HK-2 (cell line): ENCODE measurements around the gene NLRP11.
"Not testable (repeated sequence)": the region's sequence is repeated elsewhere in the genome, so short reads cannot be mapped to it uniquely, and the experiment has no call there.

Experiments used
- DNase-seq: peaks from one replicate; pipeline ENCODE4 v3.0.0-alpha.2; 2018; ENCODE audit not compliant: unreplicated experiment

Gene NLRP11

DNA sequence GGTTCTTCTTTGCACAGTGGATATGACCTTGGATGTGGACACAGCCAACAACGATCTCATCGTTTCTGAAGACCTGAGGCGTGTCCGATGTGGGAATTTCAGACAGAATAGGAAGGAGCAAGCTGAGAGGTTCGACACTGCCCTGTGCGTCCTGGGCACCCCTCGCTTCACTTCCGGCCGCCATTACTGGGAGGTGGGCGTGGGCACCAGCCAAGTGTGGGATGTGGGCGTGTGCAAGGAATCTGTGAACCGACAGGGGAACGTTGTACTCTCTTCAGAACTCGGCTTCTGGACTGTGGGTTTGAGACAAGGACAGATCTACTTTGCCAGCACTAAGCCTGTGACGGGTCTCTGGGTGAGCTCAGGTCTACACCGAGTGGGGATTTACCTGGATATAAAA lies 53.5 kb downstream of the NLRP11 start:
- DNase-seq = no peak

DNA sequence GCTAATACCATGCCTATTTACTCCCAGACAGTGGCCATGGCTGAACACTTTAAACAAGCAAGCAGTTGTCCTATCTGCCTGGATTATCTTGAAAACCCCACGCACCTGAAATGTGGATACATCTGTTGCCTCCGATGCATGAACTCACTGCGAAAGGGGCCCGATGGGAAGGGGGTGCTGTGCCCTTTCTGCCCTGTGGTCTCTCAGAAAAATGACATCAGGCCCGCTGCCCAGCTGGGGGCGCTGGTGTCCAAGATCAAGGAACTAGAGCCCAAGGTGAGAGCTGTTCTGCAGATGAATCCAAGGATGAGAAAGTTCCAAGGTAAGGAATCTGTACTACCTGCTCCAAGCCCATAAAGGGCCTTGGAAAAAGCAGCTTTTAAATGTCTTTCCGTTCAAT lies 54.3 kb downstream of the NLRP11 start:
- peak; percentile 6 for DNase-seq

DNA sequence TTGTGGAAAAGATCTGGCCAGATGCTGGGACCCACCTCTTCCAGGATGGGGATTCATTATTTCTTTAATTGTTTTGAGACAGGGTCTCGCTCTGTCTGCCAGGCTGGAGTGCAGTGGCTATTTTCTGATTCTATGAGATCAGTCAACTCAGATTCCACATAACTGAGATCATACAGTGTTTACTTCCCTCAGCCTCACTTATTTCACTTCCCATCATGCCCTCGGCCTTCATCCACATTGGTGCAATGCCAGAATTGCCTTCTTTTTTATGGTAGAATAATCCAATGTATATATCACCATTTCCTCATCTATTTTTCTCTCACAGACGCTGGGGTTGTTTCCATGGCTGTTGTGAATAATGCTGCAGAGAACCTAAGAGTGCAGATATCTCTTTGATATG lies 62.2 kb downstream of the NLRP11 start:
- DNase-seq = not testable (repeated sequence)

DNA sequence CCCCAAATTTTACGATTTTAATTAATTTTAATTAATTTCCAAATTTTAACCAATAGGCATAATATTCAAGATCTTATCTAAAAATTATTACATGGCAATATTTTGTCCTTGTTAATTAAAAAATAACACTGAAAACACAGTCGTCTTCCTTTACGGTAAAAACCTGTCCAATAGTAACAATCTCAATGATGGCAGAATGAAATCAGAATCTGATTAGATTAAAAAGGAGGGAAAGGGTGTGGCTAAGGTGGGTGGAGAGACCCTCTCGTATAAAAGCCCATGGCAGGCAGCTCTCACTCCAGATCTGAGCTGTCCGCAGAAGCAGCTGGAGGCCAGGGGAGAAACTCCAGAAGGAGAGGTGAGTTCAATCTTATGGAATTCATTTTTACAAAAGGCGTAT lies 63.0 kb downstream of the NLRP11 start, which contains the start of gene RFPL4AL1:
TSS of gene RFPL4AL1 (plus strand) at position 301 of the 400 bp plus-strand sequence. CDS start 2,687 bp downstream, outside the sequence.
- not testable (repeated sequence) for DNase-seq

DNA sequence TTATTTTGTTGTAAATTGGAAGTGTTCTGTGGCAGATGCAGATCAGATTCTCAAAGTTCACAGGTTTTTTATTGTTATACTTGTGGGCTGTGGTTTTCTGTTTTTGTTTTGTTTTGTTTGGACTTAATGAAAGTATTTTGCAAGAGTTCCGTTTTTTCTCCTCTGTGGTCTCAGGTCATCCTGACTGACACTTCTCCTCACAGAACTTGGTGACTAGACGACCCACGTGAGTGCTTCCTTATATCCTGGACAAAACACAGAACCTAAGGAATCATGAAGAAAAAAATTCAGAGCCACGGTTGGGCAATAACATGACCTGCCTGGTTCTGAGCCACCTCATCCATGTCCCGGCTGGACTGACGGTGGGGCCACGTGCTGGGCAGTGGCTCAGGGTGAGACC lies 65.3 kb downstream of the NLRP11 start:
- DNase-seq = no peak

DNA sequence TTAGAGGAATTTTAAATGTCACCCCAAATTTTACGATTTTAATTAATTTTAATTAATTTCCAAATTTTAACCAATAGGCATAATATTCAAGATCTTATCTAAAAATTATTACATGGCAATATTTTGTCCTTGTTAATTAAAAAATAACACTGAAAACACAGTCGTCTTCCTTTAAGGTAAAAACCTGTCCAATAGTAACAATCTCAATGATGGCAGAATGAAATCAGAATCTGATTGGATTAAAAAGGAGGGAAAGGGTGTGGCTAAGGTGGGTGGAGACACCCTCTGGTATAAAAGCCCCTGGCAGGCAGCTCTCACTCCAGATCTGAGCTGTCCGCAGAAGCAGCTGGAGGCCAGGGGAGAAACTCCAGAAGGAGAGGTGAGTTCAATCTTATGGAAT lies 73.0 kb downstream of the NLRP11 start, which contains the start of gene RFPL4A:
TSS of gene RFPL4A (plus strand) at position 301 of the 400 bp plus-strand sequence. CDS start 2,704 bp downstream, outside the sequence.
- not testable (repeated sequence) for DNase-seq

DNA sequence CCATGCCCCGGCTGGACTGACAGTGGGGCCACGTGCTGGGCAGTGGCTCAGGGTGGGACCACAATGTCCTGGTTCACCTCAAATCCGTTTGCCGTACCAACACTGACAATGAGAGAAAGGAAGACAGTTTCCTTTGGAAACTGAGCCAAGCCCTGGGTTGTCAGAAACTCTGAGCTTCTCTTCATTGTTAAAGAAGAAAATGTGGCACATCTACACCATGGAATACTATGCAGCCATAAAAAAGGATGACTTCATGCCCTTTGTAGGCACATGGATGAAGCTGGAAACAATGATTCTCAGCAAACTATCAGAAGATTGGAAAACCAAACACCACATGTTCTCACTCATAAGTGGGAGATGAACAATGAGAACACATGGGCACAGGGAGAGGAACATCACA lies 75.0 kb downstream of the NLRP11 start:
- not testable (repeated sequence) for DNase-seq

DNA sequence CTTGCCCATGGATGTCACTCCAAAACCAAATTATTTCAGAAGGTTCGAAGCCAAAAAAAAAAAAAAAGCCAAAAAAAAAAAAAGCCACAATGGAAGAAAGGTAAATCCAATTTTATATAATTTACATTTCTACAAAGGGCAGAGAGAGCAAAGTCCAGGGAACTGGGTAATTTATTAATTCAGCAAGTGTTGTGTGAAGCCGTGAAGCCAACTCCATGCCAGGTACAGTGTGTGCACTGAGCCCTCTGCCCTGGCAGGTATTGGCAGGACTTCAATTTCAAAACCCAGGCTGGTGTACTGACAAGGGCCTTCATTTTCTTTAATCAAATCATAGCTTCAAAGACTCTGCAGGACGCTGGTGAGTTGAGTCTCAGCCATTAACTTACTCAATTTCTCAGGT lies 78.4 kb downstream of the NLRP11 start:
- DNase-seq = no peak

DNA sequence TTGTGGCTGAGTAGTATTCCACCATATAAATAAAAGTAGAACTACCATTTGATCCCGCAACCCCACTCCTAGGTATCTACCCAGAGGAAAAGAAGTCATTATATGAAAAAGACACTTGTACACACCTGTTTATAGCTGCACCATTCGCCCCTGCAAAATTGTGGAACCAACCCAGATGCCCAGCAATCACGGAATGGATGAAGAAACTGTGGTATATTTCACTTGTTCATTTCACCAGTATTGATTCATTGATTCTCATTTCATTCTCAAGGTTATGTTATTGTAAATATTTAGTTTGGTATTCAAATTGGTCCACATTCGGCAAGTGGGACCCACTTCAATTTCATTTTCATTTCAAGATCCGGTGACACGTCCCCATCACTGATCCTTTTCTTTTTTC lies 81.1 kb downstream of the NLRP11 start:
- no peak for DNase-seq

DNA sequence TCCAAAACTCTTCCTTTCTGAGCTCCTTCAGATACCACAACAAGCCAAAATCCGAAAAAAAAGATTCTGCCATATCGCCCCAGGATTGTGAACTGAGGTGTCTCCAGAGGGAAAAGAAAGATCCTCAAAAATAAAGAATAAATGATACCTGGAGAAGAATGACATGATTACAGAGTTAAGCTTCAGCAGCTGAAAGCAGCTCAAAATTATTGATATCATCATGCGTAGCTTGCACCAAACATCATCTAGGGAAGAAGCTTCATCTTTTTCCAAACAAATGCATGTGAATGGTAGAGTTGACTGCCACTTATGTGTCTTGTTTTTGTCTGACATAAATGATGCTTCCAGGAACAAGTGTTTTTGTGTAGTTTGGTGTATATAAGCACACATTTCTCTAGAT lies 93.5 kb downstream of the NLRP11 start, which contains the start of gene NLRP9:
TSS of gene NLRP9 (minus strand) at position 101 of the 400 bp plus-strand sequence. CDS start at position 73, 28 bp downstream.
- no peak for DNase-seq
